Measurements from ENCODE around the gene KRTAP4-12. TPM values are rescaled to one million over a fixed set of nuclear protein-coding genes. Genes with fewer than 3 reads are reported as not detected.
"Not testable (repeated sequence)": the region's sequence is repeated elsewhere in the genome, so short reads cannot be mapped to it uniquely, and the experiment has no call there.

The KRTAP4-12 gene
- polyA plus RNA-seq (ENCODE audit: insufficient read length in 4 of 4) = not detected

DNA sequence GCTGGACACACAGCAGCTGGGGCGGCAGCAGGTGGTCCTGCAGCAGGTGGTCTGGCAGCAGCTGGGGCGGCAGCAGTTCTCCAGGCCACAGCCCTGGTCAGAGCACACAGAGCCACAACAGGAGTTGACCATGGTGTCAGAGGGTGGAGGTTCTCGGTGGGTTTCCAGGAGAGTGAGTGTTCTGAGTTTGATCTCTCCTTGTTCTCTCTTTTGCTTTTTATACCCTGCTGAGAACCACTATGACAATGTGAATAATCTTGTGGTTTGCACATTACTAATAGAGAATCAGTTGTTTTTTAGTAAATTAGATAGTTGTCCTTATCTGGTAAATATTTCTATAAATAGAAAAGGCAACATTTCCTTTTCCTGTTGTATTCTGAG, at the start of gene KRTAP4-12:
Gene KRTAP4-12 (minus strand): TSS at position 192 of the 381 bp plus-strand sequence. CDS start 60 bp downstream, at position 132.
- DNase-seq (ENCODE audit: low read depth in 4 of 4, low spot score in 3 of 4) = not testable (repeated sequence)

- no peak for DNase-seq (ENCODE audit: low read depth in 4 of 4, low spot score in 3 of 4)
These were observed 47.9 kb upstream of the KRTAP4-12 start for GRCh38 chr17:41171886-41172285.

- no peak for DNase-seq (ENCODE audit: low read depth in 4 of 4, low spot score in 3 of 4)
These were observed 44.1 kb upstream of the KRTAP4-12 start, which contains the start of gene KRTAP4-3 for GRCh38 chr17:41168121-41168520. KRTAP4-3 (minus strand) TSS chr17:41168221; CDS start chr17:41168172, 49 bp downstream.

- no peak for DNase-seq (ENCODE audit: low read depth in 4 of 4, low spot score in 3 of 4)
These were observed 43.6 kb upstream of the KRTAP4-12 start for GRCh38 chr17:41167561-41167960.

DNA sequence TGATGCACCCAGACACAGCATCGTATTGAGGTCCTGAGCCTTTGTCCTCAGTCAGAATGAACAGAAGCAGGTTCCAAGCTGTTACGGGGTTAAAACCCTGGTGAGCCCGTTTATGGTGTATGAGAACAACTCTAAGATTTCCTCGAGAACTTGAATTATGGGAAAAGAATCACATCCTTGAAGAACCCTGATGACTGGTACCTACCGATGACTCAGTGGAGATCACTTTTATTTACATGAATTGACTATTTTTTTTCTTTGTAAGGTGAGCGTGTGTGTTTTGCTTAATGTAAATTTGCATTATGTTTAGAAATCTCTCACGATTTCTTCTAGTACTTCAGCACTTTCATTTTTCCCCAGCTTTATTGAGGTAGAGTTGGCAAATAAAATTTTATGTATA, 39.8 kb upstream of the KRTAP4-12 start:
- no peak for DNase-seq (ENCODE audit: low read depth in 4 of 4, low spot score in 3 of 4)

- no peak for DNase-seq (ENCODE audit: low read depth in 4 of 4, low spot score in 3 of 4)
These were observed 36.7 kb upstream of the KRTAP4-12 start, which contains the start of gene KRTAP4-4 for GRCh38 chr17:41160648-41161047. KRTAP4-4 (minus strand) TSS chr17:41160748; CDS start chr17:41160691, 57 bp downstream.

GRCh38 chr17:41160190-41160589, 36.2 kb upstream of the KRTAP4-12 start:
- not testable (repeated sequence) for DNase-seq (ENCODE audit: low read depth in 4 of 4, low spot score in 3 of 4)

DNA sequence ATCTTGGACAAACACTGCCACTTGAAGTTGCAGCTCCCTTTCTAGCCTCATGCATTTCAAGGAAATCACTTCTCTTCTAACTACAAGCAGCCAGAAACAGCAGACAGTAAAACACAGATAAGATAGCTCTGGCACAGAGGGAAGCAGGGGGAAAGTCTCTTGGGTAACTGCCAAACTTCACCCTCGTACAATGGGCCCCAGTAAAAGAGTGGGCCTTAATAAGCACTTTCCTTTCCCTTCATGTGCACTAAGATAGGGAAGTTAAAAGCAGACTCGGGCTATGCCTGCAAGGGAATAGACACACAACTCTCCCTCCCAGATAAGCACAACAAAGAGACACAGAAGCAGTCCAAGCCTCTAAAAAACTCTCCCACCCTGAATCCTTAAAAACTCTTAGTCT, 29.9 kb upstream of the KRTAP4-12 start:
- DNase-seq (ENCODE audit: low read depth in 4 of 4, low spot score in 3 of 4) = no peak

GRCh38 chr17:41151525-41151924, 27.5 kb upstream of the KRTAP4-12 start:
- no peak for DNase-seq (ENCODE audit: low read depth in 4 of 4, low spot score in 3 of 4)

DNA sequence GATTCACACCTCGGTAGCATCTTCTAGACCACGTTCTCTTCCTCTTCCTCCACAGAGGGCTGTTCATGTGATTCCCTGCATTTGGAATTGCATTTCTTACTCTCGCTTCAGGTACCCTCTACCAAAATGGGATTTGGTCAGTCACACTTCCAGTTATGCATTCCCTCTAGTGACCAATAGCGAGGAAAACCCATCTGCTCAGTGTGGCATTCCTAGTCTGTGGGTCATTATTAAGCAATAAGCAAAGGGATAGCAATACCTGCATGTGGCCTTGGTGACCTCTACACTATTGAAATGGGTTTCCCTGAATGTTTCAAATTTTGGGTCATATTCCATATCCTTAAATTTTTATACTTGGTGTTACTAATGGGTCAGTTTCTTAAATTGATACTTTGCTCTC, 26.0 kb upstream of the KRTAP4-12 start:
- no peak for DNase-seq (ENCODE audit: low read depth in 4 of 4, low spot score in 3 of 4)

GRCh38 chr17:41149652-41149985, 25.6 kb upstream of the KRTAP4-12 start, which contains the start of gene KRTAP4-5:
KRTAP4-5 (minus strand) TSS chr17:41149825; CDS start chr17:41149767, 58 bp downstream.
- DNase-seq (ENCODE audit: low read depth in 4 of 4, low spot score in 3 of 4) = no peak

- not testable (repeated sequence) for DNase-seq (ENCODE audit: low read depth in 4 of 4, low spot score in 3 of 4)
These were observed 25.1 kb upstream of the KRTAP4-12 start for GRCh38 chr17:41148971-41149651.

DNA sequence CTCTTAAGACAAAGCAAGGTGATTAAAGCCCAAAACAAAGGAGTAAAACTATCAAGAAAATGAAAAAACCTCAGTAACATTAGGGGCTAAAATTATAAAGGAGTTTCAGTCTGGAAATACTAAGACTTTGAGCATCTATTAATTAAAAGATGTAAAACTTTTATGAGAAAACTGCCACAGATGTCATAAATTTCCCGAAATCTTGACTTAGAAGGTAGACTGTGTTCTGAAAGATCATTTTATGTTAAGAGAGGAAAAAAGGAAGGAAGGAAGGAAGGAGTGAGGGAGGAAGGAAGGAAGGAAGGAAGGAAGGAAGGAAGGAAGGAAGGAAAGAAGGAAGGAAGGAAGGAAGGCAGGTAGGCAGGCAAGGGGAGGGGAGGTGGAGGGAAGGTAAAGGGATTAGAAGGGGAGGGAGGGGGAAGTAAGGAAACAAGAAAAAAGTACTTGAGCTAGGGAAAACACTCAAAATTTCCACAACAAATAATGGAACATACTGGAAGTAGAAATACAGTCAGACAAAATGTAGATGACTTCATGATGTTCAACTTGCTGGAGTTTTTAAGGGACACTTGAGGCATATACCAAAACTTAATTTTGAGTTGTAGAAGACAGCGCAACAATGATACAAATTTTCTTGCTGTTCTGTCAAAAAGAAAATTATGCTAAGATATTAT, 23.7 kb upstream of the KRTAP4-12 start:
- DNase-seq (ENCODE audit: low read depth in 4 of 4, low spot score in 3 of 4) = no peak

DNA sequence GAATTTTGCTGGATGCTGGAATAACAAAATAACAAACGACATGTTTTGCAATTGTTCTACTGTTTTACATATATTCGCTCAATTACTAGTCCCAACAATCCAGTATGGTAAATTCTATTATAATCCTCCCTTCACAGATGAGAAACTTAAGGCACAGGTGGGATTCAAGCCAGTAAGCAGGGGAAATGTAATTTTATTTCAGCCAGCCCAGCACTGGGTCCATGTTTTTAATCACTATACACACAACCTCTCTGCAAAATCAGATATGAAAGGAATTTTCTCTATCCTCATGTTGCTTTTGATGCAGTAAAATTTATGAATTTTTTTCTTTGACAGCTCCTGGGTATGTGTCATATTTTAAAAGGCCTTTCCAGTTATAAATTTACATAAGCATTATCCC, 21.3 kb upstream of the KRTAP4-12 start:
- DNase-seq (ENCODE audit: low read depth in 4 of 4, low spot score in 3 of 4) = no peak

DNA sequence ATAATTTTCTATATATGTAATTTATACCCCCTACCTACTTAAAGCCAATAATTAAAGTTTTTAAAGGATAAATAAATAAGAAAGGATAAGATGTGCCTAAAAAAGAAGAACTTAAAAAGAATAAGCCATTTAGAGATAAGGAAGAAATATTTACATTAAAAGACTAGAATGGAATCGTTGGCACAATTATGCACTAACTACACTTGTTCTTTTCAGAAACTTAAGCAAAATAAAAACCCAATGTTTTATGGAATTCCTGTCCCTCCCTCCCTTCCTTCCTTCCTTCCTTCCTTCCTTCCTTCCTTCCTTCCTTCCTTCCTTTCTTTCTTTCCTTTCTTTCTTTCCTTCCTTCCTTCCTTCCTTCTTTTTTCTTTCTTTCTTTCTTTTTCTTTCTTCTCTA, 20.9 kb upstream of the KRTAP4-12 start:
- no peak for DNase-seq (ENCODE audit: low read depth in 4 of 4, low spot score in 3 of 4)

GRCh38 chr17:41141361-41141760, 17.4 kb upstream of the KRTAP4-12 start:
- DNase-seq (ENCODE audit: low read depth in 4 of 4, low spot score in 3 of 4) = no peak

- no peak for DNase-seq (ENCODE audit: low read depth in 4 of 4, low spot score in 3 of 4)
These were observed 16.6 kb upstream of the KRTAP4-12 start, which contains the start of gene KRTAP4-6 for GRCh38 chr17:41140360-41141131. KRTAP4-6 (minus strand) TSS chr17:41140544; CDS start chr17:41140487, 57 bp downstream.

DNA sequence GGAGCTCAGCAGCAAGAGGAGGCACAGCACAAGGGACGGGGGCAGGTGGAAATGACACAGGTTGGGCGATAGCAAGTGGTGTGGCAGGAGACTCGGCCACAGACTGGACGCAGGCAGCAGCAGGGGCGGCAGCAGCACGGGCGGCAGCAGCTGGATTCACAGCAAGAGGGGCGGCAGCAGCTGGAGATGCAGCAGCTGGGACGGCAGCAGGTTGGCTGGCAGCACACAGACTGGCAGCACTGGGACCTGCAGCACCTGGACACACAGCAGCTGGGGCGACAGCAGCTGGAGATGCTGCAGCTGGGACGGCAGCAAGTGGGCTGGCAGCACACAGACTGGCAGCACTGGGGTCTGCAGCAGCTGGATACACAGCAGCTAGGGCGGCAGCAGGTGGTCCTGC, 15.9 kb upstream of the KRTAP4-12 start:
- not testable (repeated sequence) for DNase-seq (ENCODE audit: low read depth in 4 of 4, low spot score in 3 of 4)

GRCh38 chr17:41133880-41134735, 10.1 kb upstream of the KRTAP4-12 start:
- DNase-seq (ENCODE audit: low read depth in 4 of 4, low spot score in 3 of 4) = no peak

- no peak for DNase-seq (ENCODE audit: low read depth in 4 of 4, low spot score in 3 of 4)
These were observed 8.0 kb upstream of the KRTAP4-12 start for GRCh38 chr17:41131979-41132378.

Data from left renal pelvis (tissue), 4 donors.